HL-60/S4 (cell line): ENCODE measurements around the gene KMO.

ENCODE experiments used
- in situ Hi-C: fragments of 300-500 bp; cut with MboI; formaldehyde crosslinking; loops from 2 replicates; pipeline ENCODE4 v1.14.3; 2022; ENCODE audit warnings: low sequenced_read_pairs

Gene KMO

DNA sequence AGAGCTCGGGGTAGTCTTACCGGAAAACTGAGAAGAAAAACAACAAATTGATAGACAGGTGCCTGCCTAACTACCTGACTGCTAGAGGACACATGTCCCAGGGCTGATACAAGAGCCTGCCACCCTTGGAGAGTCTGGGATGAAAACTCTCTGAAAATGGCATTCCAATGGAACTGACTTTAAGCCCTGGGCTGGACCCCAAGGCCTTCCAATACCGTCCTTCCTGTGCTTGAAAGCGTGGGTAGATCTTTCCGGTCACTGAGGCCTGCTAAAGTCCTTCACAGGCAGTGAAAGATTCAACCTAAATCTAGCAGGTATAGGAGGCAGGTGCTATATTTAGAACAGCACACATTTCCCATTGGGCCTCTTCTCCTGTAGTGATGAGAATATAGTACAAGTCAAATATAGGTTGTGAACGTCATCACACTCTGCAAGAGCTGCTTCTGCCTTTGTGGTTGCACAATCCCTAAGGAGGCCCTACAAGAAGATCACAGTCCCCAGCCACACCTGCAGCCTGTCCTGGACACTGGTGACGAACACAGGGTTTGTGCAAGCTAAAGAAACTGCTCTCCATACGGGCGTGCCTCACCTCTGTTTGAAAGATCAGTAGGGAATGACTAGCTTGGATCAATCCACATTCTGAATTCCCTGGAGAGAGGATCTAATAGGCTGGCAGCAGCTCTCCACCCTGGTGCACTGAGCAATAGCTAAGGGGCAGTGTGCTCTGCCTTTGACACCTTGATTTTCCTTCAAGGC is 108.9 kb downstream of the KMO start:
- in situ Hi-C loops = no loop called here

DNA sequence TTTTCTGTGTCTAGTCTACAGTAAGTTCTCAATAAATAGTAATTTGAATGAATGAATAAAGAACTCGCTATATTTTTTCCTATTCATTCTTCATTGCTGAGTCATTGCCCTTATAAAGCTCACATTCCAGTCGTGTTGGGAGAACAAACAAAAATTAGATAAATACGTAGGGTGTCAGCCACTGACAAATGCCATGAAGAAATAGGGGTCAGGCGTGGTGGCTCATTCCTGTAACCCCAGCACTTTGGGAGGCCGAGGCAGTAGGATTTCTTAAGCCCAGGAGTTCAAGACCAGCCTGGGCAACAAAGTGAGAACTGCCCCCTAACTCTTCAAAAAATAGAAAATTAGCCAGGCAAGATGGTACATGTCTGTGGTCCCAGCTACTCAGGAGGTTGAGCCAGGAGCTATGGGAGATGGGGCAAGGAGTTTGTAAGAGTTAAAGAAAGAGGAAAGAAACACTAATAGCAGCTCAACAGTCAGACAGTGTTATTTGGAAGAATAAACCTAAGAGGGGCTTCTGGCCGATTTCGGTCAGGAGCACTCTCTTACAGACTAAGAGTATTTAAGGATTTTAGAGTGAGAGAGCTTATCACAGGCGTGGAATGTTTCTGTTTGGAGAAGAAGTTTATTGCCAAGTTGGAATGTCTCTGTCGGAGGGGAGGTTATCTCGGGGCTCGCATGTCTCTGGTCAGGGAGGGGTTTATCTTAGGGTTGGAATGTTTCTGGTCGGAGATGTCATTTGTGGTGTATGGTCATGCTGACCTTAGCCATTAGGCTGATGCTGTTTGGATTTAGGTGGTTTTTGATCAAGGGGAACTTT is 109.8 kb downstream of the KMO start:
- in situ Hi-C loops = no loop called here

DNA sequence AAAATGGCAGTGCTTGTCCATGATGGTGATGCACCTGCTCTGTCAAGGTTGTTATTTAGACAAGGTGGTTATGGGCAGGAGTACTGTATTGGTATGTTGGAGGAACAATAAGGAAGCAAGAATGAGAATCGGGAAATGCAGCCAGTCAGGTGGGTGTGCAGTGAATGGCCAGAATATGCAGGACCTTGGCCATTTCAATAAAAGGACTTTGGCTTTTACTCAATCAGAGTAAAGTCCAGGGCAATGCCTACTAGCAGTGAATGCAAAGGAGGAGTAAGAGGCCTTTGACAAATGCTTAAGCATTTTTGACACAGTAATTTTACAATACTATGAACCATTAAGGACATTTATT is 110.4 kb downstream of the KMO start:
- in situ Hi-C loops = no loop called here

DNA sequence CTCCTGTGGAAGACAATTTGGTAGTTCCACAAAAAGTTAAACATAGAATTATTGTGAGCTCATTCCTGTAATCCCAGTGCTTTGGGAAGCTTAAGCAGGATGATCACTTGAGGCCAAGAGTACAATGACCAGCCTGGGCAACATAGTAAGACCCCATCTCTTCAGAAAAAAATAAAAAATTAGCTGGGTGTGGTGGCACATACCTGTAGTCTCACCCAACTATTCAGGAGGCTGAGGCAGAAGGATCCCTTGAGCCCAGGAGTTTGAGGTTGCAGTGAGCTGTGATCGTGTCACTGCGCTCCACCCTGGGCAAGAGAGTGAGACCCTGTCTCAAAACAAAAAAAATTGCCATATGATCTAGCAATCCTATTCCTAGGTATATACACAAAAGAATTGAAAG is 112.1 kb downstream of the KMO start:
- in situ Hi-C loops = no loop called here

DNA sequence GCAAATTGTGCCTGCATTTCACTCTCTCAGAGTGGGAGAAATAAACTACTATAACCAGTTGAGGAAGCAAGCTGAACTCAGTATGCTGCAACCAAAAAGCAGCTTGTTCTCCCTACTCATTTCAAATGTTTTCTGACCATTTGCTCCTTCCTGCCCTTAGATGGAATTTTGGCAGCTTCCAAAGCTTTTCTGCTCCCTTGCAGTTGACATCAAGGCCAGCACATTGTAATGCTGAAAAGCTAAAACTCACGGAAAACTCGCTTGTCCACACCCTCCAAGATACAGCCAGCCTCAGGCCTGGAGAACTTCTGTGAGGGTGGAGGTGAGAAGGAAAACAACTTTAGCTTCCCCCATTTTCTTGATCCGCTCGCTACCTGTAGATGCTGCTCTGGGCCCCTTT is 113.0 kb downstream of the KMO start:
- in situ Hi-C loops = no loop called here
